GM12864 (cell line): Measurements from ENCODE around the gene SEZ6L.

Experiments used
- DNase-seq: peaks from one replicate; pipeline ENCODE4 v3.0.0-alpha.2; 2011; ENCODE audit warnings: low read depth
- H3K4me3 ChIP-seq: 2 replicates; pipeline ENCODE4 v1.5.1; 2011; ENCODE audit warnings: mild to moderate bottlenecking, low read depth, low read length, control low read depth
- TF ChIP-seq, protein P1 (sequence below): IDR thresholded peaks from 2 replicates; pipeline ENCODE4 v1.5.1; 2011; ENCODE audit warnings: low read depth, mild to moderate bottlenecking, moderate library complexity, low read length, control low read depth, inconsistent platforms; ENCODE audit errors: missing control alignments

SEZ6L gene

DNA sequence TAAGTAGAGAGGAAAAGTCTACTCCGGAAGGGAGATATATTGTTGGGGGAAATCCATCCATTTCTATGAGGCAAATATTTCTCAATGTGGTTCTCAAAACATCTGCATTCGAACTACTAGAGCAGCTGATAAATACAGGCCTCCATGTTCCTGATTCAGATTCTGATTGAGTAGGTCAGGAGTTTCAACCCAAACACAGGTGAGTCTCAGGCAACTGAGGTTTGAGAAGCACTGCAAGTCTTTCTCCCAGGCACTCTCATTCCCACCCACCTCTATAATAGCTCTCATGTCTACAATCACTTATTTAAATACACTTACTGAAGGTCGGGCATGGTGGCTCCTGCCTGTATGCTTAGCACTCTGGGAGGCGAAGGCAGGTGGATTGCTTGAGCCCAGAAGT, 245.1 kb downstream of the SEZ6L start:
- H3K4me3 ChIP-seq = no peak overlapping the region
- DNase-seq = no peak
- TF ChIP-seq, protein P1, sequence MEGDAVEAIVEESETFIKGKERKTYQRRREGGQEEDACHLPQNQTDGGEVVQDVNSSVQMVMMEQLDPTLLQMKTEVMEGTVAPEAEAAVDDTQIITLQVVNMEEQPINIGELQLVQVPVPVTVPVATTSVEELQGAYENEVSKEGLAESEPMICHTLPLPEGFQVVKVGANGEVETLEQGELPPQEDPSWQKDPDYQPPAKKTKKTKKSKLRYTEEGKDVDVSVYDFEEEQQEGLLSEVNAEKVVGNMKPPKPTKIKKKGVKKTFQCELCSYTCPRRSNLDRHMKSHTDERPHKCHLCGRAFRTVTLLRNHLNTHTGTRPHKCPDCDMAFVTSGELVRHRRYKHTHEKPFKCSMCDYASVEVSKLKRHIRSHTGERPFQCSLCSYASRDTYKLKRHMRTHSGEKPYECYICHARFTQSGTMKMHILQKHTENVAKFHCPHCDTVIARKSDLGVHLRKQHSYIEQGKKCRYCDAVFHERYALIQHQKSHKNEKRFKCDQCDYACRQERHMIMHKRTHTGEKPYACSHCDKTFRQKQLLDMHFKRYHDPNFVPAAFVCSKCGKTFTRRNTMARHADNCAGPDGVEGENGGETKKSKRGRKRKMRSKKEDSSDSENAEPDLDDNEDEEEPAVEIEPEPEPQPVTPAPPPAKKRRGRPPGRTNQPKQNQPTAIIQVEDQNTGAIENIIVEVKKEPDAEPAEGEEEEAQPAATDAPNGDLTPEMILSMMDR = no peak

DNA sequence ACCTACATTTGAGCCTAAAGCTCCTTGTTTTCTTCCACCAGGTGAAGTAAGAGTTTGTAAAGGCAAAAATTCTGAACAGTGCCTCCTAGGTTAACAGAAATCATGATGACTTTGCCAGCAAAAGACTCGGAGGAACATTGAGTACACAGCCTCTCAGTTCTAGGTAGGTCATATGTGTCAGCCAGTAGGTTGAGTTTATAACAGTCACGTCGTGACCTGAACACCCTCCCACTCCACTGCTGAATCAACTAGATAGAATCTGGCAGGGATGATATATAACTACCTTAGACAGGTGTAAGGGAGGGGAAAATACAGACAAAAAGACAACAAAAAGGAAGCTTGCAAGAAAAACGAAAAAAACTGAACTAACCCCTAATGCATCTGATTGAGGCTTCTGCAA, 247.0 kb downstream of the SEZ6L start:
- no peak overlapping the region for H3K4me3 ChIP-seq
- TF ChIP-seq, protein P1 = no peak
- no peak for DNase-seq

DNA sequence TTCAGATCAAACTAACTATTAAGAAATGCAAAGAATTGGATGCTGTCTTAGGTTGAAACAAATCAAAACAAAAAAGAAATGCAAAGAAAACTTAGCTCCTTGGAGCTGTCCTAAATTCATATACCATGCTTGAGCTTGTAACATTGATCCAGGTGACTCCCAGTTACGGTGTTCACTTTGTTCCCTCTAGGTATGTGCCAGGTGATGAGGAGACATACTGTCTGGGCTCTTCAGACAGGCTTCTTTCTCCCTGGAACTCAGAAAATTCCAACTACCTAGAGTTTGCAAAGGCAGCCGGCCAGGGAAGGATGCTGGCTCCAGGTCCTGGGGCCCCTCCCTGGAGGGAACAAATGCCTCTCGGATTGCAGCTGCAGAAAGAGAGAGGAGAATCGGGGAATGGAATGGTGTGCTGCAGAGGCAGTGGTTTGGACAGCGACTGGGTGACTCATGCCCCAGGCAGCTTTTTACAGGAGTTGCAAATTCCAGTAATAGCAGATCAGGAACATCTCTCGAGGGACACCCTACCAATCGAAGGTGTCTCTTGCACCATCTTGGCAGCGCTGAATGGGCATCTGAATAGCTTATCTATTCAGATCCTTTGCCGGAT, 247.5 kb downstream of the SEZ6L start:
- H3K4me3 ChIP-seq = no peak overlapping the region
- TF ChIP-seq, protein P1 = no peak
- DNase-seq = no peak

DNA sequence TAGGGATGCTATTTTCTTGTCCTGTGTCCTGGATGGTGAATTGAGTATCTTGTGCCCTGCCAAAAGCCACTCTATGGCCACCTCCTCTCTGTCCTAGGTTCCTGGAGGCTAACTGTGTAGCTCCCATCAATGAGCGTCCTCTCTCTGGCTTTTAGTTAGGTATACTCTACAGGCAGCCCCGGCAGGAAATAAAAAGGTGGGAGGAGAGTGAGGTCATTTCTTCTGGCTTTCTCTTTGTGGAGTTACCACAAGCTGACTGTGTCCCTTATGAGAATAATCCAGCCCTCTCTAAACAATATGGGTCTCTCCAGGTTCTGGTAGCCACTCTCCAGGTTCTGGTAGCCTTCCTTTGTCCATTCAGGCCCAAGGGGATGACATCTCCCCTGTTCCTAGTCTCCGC, 248.1 kb downstream of the SEZ6L start:
- TF ChIP-seq, protein P1 = no peak
- DNase-seq = no peak
- H3K4me3 ChIP-seq = no peak overlapping the region

DNA sequence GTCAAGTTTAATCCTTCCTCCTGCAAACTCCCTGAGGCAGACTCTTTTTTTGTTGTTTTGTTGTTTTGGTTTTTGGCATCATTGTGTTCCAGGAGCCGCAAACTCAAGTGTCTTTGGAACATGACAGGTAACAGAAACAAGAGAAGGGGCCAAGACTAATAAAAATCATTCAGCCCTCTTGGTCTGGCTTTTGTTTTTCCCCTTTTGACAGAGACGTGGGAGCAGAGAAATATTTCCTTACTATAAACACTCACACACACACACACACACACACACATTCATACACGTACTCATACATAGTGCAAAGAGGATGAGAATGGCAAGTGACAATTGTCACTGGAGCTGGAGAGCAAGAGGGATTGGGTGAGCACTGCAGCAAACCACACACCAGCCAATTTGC, 249.4 kb downstream of the SEZ6L start:
- TF ChIP-seq, protein P1 = no peak
- DNase-seq = no peak
- H3K4me3 ChIP-seq = no peak overlapping the region

DNA sequence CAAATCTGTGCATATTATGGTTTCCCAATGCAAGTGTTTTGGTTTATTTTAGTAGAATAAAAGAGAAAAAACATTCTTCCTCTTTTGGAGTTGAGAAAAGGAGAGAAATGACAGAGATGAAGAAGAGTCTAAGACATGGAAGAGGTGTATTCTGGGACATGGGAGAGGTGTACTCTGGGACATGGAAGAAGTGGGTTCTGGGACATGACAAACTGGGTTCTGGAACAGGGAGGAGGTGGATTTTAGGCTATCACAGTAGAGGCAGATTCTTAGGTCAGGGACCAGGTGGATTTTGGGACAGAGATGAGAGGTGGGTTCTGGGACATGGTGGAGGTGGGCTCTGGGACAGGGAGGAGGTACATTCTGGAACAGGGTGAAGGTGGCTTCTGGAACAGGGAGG, 257.7 kb downstream of the SEZ6L start:
- no peak overlapping the region for H3K4me3 ChIP-seq
- DNase-seq = no peak
- TF ChIP-seq, protein P1 = no peak
